ENCODE measurements around the gene PLS1.
"Not testable (repeated sequence)": the region's sequence is repeated elsewhere in the genome, so short reads cannot be mapped to it uniquely, and the experiment has no call there.

The PLS1 gene

GRCh38 chr3:142693136-142693853, 97.1 kb downstream of the PLS1 start:
- DNase-seq (ENCODE audit: low read depth): no peak

DNA sequence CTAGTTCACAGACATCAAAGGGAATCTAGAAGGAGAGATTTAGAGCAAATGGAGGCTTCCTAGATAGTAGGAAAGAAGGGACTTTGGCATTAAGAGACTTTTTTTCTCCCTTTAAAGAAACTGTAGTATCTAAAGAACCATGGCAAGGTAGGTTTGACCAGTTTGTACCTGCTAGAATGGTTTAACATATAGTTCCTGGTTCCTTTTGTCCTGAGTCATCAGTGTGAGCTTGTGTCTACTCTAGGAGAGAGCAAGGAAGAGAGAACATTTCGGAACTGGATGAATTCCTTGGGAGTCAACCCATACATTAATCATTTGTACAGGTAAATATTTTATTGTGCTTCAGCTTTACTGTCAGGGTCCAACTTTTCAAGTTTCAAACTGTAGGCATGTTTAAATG, 98.0 kb downstream of the PLS1 start:
- DNase-seq (ENCODE audit: low read depth): no peak

- no peak for DNase-seq (ENCODE audit: low read depth)
Measured at GRCh38 chr3:142705198-142705597, 109.0 kb downstream of the PLS1 start.

DNA sequence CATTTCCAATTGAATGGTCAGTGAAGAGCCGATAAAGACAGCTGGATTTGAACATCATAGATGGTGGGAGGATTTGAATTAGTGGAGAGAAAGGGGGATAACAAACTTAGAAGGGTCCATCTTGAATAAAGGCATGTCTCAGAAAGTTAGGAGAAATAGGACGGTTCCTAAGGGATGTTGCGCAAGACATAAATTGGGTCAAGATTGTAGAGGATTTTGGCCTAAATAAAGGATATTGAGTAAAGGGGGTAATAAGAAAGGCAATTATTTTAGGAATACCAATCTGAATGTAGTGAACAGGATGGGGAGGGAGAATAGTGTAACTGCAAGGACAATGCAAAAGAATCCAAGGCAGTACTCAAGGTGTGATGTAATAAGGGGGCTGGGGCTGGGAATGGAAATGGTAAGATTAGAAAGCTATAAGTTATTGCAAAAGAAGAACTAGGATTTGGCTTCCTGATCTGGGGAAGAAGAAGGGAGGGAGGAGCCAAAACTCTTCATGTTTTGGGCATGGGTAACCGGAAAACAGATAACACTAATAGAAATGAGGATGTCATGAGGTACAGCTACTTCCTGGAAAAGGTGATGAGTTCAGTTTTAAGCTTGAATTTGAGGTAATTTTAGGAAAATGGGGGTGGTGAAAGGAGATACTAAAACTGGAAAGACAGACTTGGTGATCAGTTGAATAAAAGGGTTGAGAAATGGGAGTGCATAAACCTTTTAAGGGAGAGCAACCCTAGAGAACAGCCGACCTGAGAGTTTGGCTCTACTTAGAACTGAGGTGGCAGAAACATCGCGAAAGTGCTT, 110.3 kb downstream of the PLS1 start:
- no peak for DNase-seq (ENCODE audit: low read depth)

GRCh38 chr3:142709207-142709606, 113.0 kb downstream of the PLS1 start:
- DNase-seq (ENCODE audit: low read depth): no peak

DNA sequence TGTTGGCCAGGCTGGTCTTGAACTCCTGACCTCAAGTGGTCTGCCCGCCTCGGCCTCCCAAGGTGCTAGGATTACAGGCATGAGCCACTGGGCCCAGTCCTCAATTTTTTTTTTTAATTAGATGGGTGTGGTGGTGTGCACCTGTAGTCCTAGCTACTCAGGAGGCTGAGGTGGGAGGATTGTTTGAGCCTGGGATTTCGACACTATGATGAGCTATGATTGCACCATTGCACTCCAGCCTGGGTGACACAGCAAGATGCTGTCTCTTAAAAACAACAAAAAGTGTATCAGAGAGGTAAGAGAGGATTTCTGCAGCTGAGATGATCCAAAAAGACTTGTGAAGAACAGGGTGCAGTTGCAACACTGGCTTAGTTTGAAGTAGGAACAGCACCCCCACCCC, 118.7 kb downstream of the PLS1 start:
- DNase-seq (ENCODE audit: low read depth): not testable (repeated sequence)

DNA sequence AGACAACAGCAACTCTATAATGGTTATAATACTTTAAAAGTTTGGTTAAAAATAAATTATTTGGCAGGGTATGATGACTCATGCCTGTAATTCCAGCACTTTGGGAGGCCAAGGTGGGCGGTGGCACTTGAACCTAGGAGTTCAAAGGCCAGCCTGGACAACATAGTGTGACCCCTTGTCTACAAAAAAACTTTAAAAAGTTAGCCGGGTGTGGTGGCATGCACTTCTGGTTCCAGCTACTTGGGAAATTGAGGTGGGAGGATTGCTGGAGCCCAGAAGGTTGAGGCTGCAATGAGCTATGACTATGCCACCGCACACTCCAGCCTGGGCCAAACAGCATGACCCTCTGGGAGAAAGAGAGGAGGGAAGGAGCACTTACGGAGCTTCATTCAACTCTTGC, 119.9 kb downstream of the PLS1 start:
- no peak for DNase-seq (ENCODE audit: low read depth)

- DNase-seq (ENCODE audit: low read depth): no peak
Measured at GRCh38 chr3:142723665-142723967, 127.4 kb downstream of the PLS1 start.

GRCh38 chr3:142723968-142724681, 127.9 kb downstream of the PLS1 start, which contains the start of gene TRPC1:
TSS of gene TRPC1 (plus strand) at chr3:142724034. CDS start at chr3:142724560, 526 bp downstream.
- peak; percentile 64 for DNase-seq (ENCODE audit: low read depth)

DNA sequence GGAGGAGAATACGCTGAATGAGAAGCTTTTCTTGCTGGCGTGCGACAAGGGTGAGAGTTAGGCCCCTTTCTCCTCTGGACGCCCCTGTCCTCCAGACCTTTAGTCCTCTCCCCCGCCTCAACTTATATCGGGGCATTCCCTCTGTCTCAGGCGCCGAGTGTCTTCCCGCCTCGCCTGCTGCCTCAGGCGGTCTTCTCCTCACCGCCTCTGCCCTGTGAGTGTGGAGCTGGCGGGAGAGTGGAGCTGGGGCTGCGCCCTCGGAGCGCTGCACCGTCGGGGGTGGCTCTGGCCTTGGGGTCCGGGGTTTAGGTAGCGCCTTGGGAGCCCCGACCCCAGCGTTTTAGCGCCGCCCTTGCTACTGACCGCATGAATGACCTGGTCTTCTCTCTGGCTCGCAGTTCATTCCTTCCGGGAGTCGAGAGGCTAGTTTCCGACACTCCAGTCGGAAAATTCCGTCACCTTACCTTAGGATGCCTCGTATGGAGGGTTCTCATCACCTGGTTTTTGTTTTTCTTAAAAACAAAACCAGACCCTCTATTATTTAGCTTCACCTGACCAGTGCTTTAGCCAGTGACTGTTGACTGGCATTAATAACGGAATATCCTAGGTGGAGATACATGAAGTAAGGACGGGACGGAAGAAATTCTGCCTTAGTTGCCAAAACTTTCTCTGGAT, 128.6 kb downstream of the PLS1 start:
- DNase-seq (ENCODE audit: low read depth): no peak

- no peak for DNase-seq (ENCODE audit: low read depth)
Measured at GRCh38 chr3:142725357-142725739, 129.2 kb downstream of the PLS1 start.

- no peak for DNase-seq (ENCODE audit: low read depth)
Measured at GRCh38 chr3:142726017-142726416, 129.8 kb downstream of the PLS1 start.

DNA sequence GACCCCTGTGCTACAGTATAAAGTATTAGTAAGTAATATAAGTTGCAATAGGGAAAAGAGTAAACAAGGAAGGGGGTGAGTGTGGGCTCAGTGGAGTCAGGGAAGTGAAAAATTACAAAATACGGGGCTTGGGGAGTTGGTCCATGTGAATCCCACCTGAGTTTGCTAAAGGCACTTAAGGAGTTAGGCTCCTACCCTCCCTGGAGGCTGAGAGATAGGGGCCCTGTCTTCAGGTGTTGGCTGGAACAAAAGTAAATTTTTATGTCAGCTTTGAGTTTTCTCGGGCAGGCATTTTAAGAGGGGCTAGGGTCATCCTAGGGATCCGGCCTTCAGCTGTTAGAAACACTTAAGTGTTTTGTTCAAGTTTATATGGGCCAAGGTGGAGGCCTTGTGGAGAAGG, 135.9 kb downstream of the PLS1 start:
- no peak for DNase-seq (ENCODE audit: low read depth)

GRCh38 chr3:142734834-142735233, 138.6 kb downstream of the PLS1 start:
- no peak for DNase-seq (ENCODE audit: low read depth)

DNA sequence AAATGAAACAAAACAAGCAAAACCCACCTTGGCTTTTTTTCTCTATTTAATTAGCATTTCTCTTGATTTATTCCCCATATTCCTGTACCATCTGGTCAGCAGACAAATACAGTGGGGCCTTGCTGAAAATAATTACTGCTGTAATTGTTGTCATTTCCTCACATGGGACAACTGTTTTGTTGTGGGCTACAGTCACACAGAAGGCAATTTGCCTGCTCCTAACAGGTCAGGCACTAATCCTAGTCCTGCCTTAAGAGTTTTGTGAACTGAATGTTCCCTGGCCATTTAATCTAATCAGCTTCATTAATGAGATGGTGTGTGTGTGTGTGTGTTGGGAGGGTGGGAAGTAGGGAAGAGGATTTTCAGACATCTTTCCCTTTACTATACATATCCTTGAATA, 139.3 kb downstream of the PLS1 start:
- DNase-seq (ENCODE audit: low read depth): no peak

- DNase-seq (ENCODE audit: low read depth): no peak
Measured at GRCh38 chr3:142738396-142738795, 142.2 kb downstream of the PLS1 start.

DNA sequence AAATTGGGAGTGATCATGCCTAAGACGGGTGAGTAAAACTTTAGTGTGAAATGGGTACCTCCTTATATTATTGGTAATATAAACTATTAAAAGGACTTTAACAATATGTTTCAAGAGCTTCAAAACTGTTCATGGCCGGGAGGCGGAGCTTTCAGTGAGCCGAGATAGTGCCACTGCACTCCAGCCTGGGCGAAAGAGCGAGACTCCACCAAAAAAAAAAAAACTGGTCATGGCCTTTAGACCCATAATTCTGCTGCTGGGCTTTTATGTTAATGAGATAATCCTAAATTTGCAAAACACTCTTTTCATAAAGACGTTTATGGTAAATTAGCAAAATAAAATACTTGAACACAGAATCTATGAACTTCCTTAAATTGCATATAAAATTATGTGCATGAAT, 150.5 kb downstream of the PLS1 start:
- DNase-seq (ENCODE audit: low read depth): no peak

DNA sequence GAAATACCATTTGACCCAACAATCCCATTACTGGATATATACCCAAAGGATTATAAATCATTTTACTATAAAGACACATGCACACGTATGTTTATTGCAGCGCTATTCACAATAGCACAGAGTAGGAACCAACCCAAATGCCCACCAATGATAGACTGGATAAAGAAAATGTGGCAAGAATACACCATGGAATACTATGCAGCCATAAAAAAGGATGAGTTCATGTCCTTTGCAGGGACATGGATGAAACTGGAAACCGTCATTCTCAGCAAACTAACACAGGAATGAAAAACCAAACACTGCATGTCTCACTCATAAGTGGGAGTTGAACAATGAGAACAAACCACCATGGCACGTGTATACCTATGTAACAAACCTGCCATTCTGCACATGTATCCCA, 154.3 kb downstream of the PLS1 start:
- not testable (repeated sequence) for DNase-seq (ENCODE audit: low read depth)

GRCh38 chr3:142752605-142753004, 156.4 kb downstream of the PLS1 start:
- DNase-seq (ENCODE audit: low read depth): not testable (repeated sequence)

DNA sequence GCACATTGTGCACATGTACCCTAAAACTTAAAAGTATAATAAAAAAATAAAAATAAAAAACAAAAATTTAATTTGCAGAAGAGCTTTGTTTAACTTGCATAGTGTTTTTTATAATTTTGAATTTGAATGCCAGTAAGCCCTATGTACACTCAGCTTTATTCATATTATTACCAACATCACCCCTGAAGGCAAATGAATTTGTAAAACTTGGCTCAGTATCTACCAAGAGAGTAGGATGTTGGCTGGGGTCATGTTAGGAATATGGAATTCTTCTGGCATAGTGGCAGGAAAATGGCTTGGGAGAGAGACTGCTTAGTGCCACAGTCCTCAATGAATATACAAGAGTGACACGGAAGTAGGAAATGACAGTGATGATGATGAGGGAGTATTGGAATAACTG, 158.3 kb downstream of the PLS1 start:
- DNase-seq (ENCODE audit: low read depth): no peak
